CD4-positive, alpha-beta T cell treated with Interferon alpha-2 for 1 hour (primary cell): ENCODE data around the gene SYT7.

Experiments
- DNase-seq, 2 donors: peaks; one replicate each; pipeline ENCODE4 v3.0.0-alpha.2; 2020 to 2022

Gene SYT7

DNA sequence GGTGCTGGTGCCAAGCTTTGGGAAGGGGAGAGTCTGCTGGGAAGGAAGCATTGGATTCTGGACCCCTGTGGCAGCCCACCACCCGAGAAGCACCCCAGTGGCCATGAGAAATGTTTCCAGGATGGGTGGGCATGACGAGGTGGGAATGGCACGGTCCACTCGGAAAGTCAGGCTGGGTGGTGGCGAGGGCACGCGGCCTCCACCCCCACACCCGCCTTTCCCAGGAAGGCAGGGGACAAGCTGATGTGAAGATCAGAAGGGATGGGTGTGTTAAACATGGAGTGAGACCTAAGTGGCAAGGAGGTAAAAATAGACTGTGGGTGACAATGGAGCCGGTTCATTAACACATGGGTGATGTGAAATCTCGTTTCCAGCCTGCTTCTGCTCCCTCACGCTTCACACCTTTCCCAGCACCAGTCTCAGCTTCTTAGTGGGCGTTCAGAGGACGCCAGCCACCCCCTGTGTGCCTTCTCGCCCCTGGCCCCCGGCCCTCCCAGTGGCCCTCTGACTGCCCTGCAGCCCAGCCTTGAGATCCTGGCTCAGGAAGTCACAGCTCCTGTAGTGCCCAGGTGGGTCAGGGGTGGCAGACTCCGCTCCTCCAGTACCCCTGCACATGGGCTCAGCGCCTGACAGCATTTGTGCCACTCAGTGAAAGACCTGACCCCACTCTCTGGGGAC is 44.7 kb downstream of the SYT7 start:
- no peak for DNase-seq

DNA sequence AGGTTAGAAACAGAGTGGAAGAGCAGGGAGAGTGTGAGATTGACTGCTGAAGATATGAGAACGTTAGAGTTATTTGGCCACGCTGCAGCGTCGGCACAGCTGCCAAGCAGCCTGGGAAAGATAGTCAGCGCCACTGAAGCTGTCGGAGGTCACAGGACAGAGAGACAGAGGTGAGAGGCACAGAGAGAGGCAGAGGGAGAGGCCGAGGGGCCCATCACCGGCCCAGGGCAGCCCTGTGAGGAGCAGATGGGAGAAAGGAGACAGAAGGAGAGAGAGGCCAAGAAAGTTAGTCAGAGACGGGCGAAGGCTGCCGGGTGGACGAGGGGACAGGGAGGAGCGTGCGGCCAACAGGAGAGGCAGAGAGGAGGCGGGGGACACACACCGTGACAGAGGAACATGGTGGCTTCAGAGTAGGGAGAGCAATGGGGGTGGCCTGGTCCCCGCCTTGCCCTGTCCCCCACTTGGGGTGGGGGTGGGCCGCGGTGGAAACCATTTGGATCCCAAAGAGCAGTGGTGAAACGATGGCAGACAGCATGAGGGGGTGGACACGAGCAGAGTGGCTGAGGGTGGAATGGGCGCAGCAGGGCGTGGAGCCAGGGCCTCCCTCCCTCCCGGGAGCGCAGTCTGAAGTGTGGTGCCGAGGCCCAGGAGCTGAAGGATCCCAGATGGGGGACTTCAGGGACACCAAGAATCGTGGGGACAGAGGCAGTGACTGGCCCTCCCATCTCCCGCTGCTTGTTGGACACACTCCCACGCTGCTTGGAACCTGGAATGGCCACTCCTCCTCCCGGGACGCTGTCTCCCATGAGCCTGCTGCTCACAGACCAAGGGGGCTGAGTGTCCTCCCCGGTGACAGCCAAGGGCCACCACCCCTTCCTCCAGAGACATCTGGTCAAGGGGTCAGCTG is 45.7 kb downstream of the SYT7 start:
- DNase-seq, result no peak

DNA sequence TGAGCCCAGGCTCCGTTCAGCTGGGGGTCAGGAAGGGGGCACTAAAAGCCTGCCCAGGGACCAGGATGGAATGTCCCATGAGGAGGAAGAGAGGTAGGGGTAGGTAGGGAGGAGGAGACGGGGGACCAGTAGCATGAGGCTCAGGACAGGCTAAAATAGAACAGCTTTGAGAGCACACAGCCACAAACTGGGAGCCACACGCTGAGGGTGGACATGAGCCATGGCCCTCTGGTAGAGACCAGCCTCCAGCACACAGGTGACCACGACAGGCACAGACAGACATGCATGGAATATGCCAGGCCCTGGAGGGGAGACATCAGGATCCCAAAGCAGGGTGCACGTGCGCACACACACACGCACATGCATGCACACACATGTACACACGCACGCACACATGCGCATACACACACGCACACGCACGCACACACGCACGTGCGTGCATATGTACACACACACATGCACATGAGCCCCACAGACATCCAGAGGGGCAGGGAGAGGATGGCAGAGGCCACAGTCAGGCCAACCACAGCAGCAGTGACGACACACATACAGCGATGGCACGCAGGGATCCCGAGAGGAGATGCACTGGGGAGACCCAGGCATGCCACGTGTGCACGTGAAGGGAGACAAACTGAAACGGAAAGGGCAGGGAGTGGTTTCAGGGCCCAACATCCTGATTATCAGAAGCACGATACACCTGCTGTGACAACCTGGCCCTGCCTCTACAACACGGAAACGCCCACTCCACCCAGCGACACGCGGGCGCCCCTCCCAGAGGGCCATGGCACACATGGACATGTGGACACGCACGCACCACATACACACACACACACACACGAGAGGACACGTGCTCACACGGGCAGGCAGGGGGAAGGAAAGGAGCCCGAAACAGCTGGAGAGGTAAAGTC is 46.6 kb downstream of the SYT7 start:
- no peak for DNase-seq

DNA sequence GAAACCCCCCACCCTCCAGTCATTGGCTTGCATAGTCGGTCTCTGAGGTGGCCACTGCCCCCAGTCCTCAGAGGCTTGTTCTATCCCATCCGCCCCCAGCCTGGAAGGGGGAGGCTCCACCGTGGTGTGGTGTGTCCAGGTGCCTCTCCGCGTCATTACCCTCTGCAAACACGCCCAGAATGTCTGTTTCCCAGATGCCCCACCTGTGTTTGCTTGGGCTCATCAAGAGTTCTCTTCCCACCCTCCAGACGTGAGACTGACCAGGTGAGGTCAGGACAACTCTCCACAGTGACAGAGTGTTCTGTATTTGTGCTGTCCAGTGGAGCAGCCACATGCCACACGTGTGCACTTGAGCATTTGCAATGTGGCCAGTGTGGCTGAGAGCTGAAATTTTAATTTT is 47.5 kb downstream of the SYT7 start:
- no peak for DNase-seq

DNA sequence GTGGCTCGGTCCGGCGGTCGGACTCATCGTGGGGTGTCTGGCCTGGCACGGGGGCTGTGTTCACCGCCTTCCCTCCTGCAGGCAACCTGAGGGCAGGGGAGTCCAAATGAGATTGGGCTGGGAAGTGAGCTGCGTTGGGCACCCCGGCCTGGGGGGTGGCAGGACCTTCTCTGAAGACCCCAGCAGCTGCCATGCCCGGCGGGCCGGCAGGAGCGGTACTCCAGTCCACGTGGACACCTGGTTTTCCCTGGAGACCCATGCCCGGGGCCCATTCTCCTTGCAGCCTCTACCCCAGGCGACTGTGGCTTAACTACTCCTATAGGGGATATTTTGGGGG is 47.9 kb downstream of the SYT7 start:
- no peak for DNase-seq

DNA sequence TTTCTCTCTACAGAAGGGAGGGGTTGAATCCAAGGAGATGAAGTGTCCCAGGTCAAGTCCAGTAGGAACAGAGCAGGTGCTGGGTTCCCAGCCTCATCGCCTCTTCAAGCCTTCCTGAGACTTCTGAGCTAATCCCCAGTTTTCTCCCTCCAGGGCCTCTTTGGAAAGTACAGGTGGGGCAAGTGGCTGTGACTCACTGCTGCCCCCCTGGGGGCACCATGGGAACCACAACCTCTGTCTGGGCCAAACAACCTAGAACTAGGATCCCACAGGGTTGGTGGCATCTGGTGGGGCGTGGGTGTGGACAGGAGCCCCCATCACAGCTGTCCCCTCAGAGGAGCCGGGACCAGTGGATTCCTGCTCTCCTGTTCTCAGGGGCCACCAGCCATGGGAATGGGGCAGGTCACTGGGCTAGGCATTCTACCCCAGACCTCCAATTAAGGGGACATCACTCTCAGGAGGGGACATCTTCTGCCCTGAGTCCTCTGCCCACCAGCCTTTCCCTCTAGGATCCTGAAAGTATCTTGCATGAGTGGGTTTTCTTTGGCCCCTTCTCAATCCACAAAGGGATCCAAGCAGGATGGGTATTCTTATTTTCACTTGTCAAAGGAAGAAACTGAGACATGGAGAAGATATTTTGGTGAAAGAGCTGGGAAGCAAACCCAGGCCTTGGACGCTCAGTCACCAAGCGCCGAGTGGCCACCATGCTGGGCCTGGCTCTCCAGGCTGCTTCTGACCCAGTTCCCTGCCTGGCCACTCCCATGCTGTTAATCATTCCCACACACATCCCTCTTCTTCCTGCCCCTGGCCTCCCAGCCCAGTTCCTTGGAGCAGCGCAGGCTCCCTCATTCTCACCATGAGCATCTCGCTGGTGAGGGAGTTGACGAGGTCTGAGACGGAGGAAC is 48.5 kb downstream of the SYT7 start:
- DNase-seq, result peak; percentile 18 to 42

DNA sequence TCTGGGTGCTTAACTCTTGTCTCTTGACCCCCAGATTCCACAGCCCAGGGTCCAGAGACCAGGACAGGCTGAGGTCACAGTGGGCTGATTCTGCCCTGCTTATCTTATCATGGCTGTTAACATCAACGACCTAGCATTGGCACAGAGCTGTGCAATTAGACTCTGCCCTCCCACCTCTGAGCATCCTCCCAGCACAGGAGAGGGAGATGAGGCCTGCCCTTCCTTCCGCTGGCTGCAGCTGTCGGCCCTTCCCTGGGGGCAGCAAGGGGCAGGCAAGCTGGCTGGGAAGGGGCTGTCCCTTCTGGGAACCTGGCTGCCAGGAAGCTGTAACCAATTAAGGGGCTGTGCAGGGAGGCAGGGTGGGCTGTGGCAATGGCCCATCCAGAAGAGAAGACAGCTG is 49.8 kb downstream of the SYT7 start:
- DNase-seq, result no peak

DNA sequence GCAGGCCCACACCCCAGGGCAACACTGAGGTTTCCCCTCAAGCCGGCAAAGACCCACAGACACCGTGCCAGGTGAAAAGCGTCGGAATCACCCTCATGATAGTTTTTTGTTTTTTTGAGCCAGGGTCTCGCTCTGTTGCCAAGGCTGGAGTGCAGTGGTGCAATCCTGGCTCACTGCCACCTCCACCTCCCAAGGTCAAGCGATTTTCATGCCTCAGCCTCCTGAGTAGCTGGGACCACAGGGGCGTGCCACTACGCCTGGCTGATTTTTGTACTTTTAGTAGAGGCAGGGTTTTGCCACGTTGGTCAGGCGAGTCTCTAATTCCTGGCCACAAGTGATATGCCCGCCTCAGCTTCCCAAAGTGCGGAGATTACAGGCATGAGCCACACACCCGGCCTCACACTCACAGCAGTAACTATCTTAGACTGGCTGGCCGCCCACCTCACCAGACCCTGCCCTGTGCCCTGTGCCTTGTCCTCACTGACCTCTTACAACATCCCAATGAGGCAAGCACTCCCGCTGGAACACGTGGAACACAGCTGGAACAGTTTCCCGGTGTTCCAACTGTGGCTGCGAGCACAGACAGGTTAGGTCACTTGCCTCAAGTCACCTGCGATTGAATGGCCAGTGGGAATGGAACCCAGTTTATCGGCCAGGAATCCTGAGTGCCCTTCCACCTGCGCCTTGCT is 51.2 kb downstream of the SYT7 start:
- DNase-seq, result no peak

DNA sequence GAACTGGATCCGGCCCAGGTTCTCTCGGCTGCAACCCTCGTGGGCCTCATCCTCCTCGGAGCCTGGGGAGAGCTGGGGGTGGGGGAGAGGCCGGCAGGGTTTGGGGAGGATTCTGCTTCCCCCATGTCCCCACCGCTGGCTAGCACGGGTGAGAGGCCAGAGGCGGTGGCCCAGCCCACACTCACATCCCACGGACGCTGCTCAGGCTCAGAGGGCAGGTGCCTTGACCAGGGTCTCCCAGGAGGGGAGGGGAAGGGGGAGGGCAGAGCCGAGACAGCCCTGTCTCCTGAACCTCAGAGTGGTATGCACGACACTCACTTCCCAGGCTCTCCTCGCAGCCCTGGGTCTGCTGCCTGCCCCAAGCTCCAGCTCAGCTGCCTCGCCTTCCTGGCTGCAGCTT is 52.8 kb downstream of the SYT7 start:
- DNase-seq, result no peak

DNA sequence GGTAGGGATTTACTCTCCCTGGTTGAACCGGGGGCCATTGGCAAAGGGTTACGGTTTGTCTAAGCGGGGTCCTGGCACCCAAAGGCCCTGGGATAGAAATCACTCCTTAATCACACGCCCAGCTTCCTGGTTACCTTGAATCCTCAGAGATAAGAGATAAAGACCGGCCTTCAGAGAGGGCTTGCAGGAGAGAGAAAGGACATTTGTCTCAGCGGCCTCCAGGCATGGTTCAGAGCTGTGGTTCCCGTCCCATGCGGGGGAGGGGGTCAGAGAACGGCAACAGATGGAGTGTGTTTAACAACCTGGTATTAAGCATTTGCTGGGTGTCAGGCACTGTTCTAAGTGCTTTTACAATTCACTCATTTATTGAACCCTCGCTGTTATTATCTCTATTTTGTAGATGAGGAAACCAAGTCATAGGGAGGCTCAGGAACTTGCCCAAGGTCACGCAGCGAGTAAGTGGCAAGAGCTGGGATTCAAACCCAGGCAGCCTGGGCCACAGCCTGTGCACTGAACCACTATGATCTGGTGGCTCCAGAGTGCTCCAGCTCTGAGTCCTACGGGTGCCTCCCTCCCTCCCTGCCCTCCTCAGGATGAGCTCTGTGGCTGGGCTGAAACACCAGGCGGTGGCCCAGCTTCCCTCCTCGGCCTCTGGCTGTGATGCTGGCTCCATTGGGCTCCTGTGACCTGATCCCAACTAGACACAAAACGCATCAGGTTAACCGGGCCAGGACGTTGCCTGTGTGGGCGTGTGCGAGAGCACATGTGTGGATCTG is 53.7 kb downstream of the SYT7 start:
- no peak for DNase-seq

DNA sequence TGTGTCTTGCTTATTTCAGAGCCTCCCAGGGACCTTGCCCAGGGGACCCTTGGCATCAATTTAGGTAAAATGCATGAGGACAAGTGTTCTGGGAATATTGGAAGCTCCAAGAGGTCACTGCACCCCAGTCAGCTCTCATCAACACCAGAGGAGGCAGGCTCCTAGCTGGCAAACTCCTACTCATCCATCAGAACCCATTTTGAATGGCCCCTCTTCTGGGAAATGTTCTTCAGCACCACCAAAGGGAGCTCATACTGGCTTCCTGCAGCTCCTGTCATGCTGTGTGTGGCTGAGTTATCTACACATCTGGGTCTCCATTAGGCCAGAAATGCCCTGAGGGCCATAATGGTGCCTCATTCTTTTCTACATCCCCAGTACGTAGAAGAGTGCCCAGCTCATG is 54.6 kb downstream of the SYT7 start:
- DNase-seq, result no peak

DNA sequence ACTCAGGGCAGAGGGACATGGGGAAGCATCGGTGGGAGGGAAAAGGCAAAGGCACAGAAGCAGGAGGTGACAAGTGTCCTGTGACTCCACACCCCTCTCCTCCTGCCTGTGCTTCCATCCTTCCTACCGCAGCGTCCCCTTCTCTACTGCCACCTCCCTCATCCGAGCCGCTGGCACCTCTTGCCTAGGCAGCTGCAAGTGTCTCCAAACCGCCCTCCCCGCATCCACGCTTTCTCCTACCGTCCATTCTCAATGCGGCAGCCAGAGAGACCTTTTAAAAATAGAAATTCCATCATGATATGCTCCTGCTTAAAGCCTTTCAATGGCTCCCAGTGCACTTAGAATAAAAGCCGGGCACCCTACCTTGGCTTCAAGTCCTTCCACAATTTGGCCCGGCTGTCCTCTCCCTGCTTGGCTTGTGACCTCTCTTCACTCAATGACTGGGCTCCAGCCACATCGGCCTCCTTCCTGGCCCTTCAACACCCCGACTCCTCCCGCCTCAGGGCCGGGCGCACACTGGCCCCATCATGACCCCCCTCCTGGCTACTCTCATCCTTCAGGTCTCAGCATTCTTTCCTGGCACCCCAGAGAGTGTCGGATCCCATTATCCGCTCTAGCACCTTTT is 55.8 kb downstream of the SYT7 start:
- DNase-seq, result no peak

DNA sequence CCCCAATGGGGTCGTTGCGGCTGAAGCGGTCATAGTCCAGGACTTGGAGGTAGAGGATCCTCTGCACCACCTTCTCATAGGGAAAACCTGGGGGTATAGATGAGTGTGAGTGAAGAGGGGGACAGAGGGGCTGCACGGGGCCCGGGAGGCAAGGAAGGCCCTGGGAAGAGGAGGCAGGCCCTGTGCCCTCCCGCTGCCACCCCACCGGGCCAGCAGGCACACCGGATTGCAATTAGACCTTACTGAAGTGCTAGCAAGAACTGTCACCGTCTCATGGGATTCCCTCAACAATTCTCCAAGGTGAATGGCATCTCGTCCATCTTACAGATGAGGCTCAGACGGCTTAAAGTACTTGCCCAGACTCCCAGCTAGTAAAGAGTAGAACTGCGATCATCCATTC is 56.4 kb downstream of the SYT7 start:
- DNase-seq, result no peak

DNA sequence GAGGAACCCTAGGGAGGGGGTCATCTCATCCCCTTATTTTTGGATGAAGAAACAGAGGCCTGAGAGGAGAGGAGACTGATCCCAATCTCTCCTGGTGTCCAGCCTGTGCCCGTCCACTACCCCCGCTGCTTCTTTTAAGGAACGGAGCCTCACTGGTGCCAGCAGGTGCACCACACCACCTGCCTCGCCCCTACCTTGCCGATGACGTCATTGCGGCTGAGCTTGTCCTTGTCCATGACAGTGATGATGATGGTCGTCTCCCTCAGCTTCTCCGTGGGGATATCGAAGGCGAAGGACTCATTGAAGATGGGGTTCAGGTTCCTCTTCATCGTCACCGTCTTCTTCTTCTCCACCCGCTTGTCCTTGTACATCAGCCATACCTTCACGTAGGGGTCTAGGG is 58.0 kb downstream of the SYT7 start:
- DNase-seq, result no peak

DNA sequence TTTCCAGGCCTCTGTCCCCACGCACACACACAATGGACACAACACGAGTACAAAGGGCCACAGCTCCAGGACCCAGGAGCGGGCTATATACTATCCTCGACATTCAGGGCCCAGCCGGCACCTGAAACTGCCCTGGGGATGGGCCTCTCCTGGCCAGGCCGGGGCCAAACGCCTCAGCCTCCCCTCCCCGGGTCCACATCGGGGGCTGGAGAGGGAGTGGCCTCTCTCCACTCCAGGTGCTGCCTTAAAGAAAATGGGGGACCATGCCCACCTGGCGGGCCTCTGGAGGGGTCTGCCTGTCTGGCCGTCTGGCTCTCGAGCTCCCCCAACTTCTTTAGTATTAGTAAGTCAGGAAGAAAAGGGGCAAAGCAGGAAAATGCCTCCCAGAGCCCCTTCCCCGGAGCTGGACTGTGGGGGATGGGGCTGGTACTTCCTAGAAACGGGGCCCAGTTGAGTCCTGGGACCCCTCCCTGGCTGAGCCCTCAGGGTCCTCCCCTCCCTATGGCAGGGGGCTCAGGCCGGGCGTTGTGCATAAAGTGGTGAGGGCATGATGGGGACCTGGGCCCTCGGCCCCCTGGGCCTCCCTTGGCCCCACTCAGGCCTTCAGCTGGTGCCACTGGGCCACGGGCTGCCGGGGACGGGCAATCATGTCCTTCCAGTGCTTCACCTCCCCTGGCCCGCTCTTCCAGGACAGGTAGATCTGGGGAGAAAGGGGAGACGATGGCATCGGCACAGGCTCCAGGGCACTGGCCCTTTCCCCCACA is 62.7 kb downstream of the SYT7 start:
- no peak for DNase-seq

DNA sequence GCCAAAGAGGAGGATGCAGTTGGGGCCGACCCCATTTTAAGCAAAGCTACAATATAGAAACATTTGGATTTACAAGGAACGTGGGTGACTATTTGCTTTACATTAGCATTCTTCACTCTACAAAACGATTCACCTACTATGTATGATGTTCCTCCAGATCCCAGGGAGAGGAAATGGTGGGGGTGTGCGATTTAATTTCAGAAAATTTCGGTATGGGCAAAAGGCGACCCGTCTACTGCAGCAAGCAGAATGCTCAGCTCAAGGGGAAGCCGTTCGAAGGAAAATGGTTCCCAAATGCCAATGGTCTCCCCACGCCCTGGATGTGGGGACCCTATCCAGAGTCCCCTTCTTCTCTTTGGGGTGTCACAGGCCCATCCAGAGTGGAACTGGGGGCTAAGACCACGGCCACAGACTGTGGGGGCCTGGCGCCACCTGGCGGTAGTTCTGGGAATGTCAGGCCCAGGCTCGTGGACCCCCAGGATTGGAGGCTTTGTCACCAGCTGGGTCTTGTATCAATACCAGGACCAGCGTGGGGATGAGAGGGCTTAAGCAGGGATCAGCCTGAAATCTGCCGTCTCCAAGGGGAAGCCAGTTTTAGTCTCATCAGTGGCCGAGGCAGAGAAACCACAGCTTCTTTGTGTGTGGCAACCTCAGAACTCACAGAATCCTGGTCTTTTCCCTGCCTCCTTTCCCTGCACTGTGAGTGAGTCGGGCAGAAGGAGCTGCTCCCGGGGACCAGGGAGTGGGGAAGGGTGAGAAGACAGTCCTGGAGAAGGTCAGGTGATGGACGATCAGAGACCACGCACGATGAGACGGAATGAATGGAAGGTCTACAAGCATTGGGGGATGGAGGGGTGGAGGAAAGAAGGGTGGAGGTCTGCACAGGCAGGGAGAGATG is 64.0 kb downstream of the SYT7 start:
- DNase-seq, result peak; percentile 31 to 53

DNA sequence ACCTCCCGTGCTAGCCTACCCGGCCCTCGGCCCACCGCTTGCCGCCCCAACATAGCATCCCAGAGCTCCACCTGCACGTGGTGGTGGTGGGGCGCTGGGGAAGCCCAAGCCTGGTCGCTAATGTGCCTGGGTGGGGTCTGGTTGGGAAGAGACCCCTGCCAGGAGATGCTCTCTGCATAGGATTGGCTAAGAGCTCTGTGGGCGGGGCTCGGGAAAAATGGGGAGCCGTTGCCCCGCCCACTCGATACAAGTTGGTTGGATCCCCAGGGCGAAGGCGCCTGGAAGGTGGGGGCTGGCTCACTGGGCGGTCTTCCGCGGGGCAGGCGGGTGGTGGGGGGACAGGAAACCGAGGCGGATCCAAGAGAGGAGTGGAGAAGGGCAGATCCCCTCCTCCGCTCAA is 64.7 kb downstream of the SYT7 start:
- DNase-seq, result no peak

DNA sequence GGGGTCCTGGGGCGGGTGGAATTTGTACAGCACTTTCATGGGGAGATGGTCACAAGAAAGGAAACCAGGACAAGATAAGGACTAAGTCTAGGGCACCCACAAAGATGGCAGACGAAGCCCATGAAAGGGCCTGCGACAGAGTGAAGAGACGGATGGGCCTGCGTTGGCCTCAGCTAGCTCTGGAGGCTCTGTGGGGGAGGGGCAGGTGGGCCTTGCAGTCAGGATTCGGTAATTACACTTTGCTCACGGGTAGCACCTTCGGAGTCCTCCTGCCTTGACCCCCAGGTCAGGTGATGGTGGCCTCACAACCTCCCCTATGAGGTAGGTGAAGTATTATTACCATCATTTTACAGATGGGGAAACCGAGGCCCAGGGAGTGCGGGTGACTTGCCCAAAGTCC is 65.2 kb downstream of the SYT7 start:
- DNase-seq, result no peak
